Lung (tissue), 12 donors: ENCODE results near the gene CYP19A1. TPM values are rescaled to one million over a fixed set of nuclear protein-coding genes. Genes with fewer than 3 reads are reported as not detected.

Experiments
- ATAC-seq: fragments of 200-7000 bp; cut with Tn5 transposase; one replicate; pipeline ENCODE4 v1.9.1; 2020; ENCODE audit warnings: moderate number of reproducible peaks; ENCODE audit not compliant: insufficient read depth, low FRiP score
- DNase-seq, 3 donors: peaks; one replicate each; pipeline ENCODE4 v3.0.0-alpha.2; 2013 to 2017
- H3K27ac ChIP-seq, 2 donors: one replicate each; pipeline ENCODE4 v1.5.1; 2013; ENCODE audit warnings: mild to moderate bottlenecking in 2 of 2, moderate library complexity in 2 of 2, control low read depth in 1 of 2, inconsistent platforms in 1 of 2, low read depth in 1 of 2, low read length in 1 of 2
- H3K27me3 ChIP-seq, 3 donors: one replicate each; pipeline ENCODE4 v1.5.1; 2013; ENCODE audit warnings: low read length in 2 of 3; ENCODE audit not compliant: control insufficient read depth in 3 of 3, insufficient read depth in 3 of 3
- H3K36me3 ChIP-seq, 4 donors: one replicate each; pipeline ENCODE4 v1.5.1; 2013; ENCODE audit warnings: low read length in 4 of 4, mild to moderate bottlenecking in 1 of 4, moderate library complexity in 1 of 4; ENCODE audit not compliant: control insufficient read depth in 4 of 4, insufficient read depth in 4 of 4
- H3K4me1 ChIP-seq, 5 donors: one replicate each; pipeline ENCODE4 v1.5.1; 2013; ENCODE audit warnings: low read length in 5 of 5, mild to moderate bottlenecking in 2 of 5, moderate library complexity in 1 of 5; ENCODE audit not compliant: control insufficient read depth in 5 of 5, insufficient read depth in 5 of 5
- H3K4me3 ChIP-seq: one replicate; pipeline ENCODE4 v1.5.1; 2013; ENCODE audit warnings: mild to moderate bottlenecking, control low read depth, moderate library complexity
- H3K9ac ChIP-seq, 2 donors: one replicate each; pipeline ENCODE4 v1.5.1; 2013; ENCODE audit warnings: low read length in 2 of 2, control low read depth in 1 of 2; ENCODE audit not compliant: insufficient read depth in 1 of 2
- H3K9me3 ChIP-seq, 4 donors: one replicate each; pipeline ENCODE4 v1.5.1; 2013; ENCODE audit warnings: low read length in 3 of 4, mild to moderate bottlenecking in 1 of 4, moderate library complexity in 1 of 4; ENCODE audit not compliant: control insufficient read depth in 4 of 4, insufficient read depth in 3 of 4
- WGBS, 2 donors: extraction: QIAGEN DNeasy Blood & Tissue Kit; methylation state at CpG; one replicate each; pipeline ENCODE4 v1.1.7; 2013; 5-methylcytosine and 5-hydroxymethylcytosine counted together
- polyA plus RNA-seq, 2 donors: library from polyadenylated mRNA; stranded (reverse); fragments of 200-250 nt; gene quantifications; one replicate each; pipeline ENCODE4 v1.2.1, GENCODE V29; 2013
- total RNA-seq, 2 donors: library from RNA; depleted of rRNA in 1 of 2; stranded (reverse); fragments of >200 nt in 1 of 2; gene quantifications; one replicate each; pipeline ENCODE4 v1.2.1, GENCODE V29; 2014 to 2021
- TF ChIP-seq, protein P1 (sequence below): IDR thresholded peaks from 2 replicates; pipeline ENCODE4 v1.5.1; 2012; ENCODE audit warnings: mild to moderate bottlenecking; ENCODE audit errors: control extremely low read depth, extremely low read depth
- donor health status: control.
- donor health status: control.
- donor health status: Bipolar disorder and iron deficiency.
- donor health status: healthy.
- donor health status: DM: yes; HTN: yes; CAD: no.

The CYP19A1 gene
- total and polyA plus RNA-seq, 4 donors = 0.37 to 9.6 (median 2.4) TPM

DNA sequence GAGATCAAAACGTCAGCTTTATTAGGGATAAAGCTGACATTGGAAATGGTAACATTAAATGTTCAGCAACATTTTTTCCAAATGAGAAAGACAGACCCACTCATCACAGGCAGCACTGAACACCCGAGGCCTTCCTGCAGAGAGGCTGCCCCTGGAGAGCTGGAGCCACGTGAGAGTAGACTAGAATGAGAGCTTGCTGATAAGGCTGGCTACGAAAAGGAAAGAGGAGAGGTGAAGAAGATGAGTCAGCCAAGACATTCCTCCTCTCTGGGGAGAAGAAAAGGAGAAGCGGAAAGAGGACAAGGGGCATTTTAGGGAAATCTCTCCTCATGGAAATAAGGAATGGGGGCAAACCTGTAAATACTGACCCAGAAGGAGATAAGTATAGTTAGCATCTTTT lies 7.3 kb downstream of the CYP19A1 start:
- peaks cover 0 to 12% (median 0%) of the 10 kb centered on the region in 5 donors for H3K4me1 ChIP-seq
- 67 to 82% methylated on average over 5 of the region's 5 CpGs for WGBS, 2 donors
- TF ChIP-seq, protein P1, sequence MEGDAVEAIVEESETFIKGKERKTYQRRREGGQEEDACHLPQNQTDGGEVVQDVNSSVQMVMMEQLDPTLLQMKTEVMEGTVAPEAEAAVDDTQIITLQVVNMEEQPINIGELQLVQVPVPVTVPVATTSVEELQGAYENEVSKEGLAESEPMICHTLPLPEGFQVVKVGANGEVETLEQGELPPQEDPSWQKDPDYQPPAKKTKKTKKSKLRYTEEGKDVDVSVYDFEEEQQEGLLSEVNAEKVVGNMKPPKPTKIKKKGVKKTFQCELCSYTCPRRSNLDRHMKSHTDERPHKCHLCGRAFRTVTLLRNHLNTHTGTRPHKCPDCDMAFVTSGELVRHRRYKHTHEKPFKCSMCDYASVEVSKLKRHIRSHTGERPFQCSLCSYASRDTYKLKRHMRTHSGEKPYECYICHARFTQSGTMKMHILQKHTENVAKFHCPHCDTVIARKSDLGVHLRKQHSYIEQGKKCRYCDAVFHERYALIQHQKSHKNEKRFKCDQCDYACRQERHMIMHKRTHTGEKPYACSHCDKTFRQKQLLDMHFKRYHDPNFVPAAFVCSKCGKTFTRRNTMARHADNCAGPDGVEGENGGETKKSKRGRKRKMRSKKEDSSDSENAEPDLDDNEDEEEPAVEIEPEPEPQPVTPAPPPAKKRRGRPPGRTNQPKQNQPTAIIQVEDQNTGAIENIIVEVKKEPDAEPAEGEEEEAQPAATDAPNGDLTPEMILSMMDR = no peak
- DNase-seq (no peak), ATAC-seq (no peak)
- H3K4me3 ChIP-seq = no peak overlapping the region
- H3K9ac ChIP-seq = no peak overlapping the region
- no peaks in the 10 kb centered on the region for H3K36me3 ChIP-seq
- H3K27me3 ChIP-seq = no peaks in the 10 kb centered on the region
- H3K27ac ChIP-seq = no peak overlapping the region
- no peaks in the 10 kb centered on the region for H3K9me3 ChIP-seq

DNA sequence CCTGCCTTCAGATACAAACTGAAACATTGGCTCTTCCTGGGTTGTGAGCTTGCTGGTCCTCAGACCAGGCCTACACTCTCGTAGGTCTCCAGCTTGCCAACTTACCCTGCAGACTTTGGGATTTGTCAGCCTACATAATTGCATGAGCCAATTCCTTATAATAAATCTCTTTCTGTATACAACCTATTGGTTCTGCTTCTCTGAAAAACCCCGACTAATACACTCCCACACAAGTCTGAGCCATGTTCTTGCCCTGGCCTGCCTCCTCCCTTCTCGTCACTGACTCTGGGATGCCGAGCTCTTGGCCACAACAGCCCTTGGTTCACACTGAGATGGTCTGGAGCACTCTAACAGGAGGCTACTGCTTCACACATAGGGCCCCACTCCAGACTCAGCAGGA lies 9.5 kb downstream of the CYP19A1 start:
- TF ChIP-seq, protein P1 = no peak
- Histone ChIP-seq H3K4me3 (no peak overlapping the region), H3K27me3 (no peaks in the 10 kb centered on the region), H3K36me3 (no peaks in the 10 kb centered on the region), H3K27ac (no peak overlapping the region), H3K4me1 (peaks cover 0 to 4% (median 0%) of the 10 kb centered on the region in 5 donors), H3K9me3 (no peaks in the 10 kb centered on the region), H3K9ac (no peak overlapping the region)
- DNase-seq = no peak
- no peak for ATAC-seq
- 87 to 90% methylated on average over 4 of the region's 4 CpGs for WGBS, 2 donors

DNA sequence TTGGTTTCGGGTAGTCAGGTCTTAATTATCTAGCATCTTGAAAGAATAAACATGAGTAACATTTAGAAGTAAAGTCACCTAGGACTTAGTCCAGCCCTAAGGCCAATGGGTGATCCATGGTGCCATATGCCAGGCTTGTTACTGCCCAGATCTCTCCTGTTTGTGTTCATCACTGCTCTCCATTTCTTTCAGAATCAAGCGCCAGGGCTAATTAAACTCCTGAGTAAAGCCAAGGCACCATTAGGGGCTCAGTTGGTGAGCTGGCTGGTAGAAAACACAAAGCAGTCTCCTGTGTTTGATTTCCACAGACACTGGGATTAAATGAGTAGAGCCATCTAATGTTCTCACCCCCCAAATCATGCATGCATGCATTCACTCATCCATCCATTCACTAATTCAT lies 11.3 kb downstream of the CYP19A1 start:
- H3K4me3 ChIP-seq = no peak overlapping the region
- no peak overlapping the region for H3K27ac ChIP-seq
- H3K4me1 ChIP-seq = peaks cover 0 to 3% (median 0%) of the 10 kb centered on the region in 5 donors
- no peak overlapping the region for H3K9ac ChIP-seq
- H3K9me3 ChIP-seq = no peaks in the 10 kb centered on the region
- H3K27me3 ChIP-seq = no peaks in the 10 kb centered on the region
- TF ChIP-seq, protein P1 = no peak
- 96 to 97% methylated on average over 2 of the region's 2 CpGs for WGBS, 2 donors
- DNase-seq (no peak), ATAC-seq (no peak)
- H3K36me3 ChIP-seq = no peaks in the 10 kb centered on the region

DNA sequence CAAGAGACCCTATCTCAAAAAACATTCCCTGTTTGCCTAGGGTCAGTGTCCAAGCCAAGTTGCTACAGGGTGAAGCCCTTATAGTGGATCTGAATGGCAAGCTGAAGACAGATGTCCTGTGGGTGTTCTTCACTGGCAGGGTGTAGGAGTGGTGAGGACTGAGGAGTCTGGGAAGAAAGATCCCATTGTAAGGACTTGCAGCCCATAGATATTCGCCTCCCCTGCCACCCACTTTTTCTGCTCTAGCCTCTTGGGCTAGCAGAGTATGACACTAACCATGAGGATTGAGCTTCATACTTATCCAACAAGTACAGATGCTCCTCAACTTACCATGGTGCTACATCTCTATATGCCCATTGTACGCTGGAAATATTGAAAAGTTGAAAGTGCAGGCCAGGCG lies 13.2 kb downstream of the CYP19A1 start:
- H3K9me3 ChIP-seq = peaks cover 0 to 2% (median 0%) of the 10 kb centered on the region in 4 donors
- peaks cover 0 to 5% (median 0%) of the 10 kb centered on the region in 5 donors for H3K4me1 ChIP-seq
- DNase-seq (no peak), ATAC-seq (no peak)
- H3K27me3 ChIP-seq = no peaks in the 10 kb centered on the region
- no peak overlapping the region for H3K9ac ChIP-seq
- 96 to 97% methylated on average over 3 of the region's 3 CpGs for WGBS, 2 donors
- H3K36me3 ChIP-seq = no peaks in the 10 kb centered on the region
- no peak overlapping the region for H3K27ac ChIP-seq
- TF ChIP-seq, protein P1 = no peak
- no peak overlapping the region for H3K4me3 ChIP-seq
